NCI-H510A treated with DMSO at 0.1 percent for 48 hours (cell line): Measurements from ENCODE around the gene RBM44.
"Not testable (repeated sequence)": the region's sequence is repeated elsewhere in the genome, so short reads cannot be mapped to it uniquely, and the experiment has no call there.

Experiments used
- DNase-seq: peaks from one replicate; lab custom pipeline; 2025; lab: John Stamatoyannopoulos, UW

Gene RBM44

DNA sequence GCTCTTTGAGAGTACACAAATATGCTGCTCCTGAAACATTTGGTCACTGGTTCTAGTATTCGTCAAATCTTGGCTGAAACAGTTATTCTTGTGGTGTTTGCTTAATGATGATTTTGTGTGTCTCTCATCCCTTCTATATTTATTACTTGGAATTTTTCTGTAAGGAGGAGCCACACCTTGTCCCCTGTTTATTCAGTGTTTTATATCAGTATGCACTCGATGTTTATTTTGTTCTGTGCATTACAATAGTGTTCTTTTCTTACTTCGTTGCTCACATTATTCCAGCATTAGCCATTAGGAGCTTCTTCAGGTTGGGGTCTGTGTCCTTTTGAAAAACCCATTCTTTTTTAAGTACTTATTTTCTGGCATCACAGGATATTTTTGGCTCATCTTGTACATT is 55.7 kb downstream of the RBM44 start:
- DNase-seq: no peak

DNA sequence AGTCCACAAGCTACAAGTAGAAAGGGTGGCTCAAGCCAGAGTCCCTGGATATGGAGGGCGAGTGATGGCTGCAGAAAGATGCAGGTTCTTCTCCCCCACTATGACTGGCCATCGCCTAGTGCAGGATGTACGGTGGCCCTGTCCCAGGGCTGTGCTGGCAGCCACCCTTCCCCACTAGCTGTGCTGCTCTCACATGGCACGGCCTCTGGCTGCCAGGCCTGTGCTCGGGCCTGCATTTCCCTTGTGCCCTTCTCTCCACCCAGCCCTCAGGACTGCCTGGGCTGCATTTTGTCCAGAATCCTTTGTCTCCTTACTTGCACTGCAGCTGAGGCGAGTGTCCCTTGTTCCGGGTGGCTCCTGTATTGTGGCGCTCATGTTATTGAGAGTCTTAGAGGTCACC is 59.2 kb downstream of the RBM44 start:
- DNase-seq: no peak

DNA sequence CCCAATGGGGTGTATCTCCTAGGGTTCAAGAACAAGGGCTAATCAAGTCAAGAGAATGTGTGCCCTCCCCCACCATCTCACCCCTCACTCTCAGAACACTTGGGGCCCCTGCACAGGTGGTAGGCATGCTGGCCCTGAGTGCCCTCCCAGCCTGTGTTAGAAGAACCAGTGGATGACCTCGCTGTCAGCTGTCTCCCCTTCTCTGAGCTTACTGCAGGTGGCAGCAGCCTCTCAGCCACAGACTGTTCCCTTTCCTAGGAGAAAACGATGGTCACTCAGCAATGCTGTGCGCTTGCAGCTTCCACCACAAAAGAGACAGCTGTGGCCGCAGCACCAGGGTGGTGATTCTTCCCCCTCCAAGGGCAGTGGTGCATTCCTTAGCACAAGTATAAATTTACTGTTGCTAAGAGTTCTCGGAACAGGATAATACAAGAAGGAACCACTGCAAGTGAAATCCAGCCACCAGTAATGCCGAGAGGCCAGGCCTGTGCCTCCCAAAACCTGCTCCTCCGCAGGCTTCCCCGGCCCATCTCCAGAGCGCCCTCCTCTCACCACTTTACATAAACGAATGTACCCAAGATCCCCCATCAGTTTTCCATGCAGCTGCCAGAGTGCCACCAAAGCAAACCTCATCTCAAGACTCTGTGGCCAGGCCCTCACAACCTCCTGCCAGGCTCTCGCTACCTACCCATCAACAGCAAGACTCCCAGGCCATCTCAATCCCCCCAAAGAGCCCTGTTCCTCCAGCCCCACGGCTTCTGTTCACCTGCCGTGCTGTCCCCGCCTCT is 59.9 kb downstream of the RBM44 start:
- DNase-seq: peak; percentile 86

DNA sequence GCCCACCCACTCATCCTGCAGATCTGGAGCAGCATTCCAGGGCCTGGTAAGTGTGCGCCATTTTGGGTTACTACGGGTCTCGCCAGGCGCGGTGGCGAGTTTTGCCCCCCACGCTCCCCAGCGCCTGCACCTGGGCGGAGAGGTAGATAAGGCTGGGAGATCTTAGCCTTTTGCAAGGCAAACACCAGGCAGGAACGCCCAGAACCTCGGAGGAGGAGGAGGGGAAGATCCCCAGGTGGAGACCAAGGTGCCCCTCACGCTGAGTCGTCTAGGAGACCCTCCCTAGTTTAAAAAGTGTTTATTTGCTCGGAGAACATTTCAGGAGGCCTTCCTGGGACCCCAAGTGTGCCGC is 60.5 kb downstream of the RBM44 start:
- no peak for DNase-seq

DNA sequence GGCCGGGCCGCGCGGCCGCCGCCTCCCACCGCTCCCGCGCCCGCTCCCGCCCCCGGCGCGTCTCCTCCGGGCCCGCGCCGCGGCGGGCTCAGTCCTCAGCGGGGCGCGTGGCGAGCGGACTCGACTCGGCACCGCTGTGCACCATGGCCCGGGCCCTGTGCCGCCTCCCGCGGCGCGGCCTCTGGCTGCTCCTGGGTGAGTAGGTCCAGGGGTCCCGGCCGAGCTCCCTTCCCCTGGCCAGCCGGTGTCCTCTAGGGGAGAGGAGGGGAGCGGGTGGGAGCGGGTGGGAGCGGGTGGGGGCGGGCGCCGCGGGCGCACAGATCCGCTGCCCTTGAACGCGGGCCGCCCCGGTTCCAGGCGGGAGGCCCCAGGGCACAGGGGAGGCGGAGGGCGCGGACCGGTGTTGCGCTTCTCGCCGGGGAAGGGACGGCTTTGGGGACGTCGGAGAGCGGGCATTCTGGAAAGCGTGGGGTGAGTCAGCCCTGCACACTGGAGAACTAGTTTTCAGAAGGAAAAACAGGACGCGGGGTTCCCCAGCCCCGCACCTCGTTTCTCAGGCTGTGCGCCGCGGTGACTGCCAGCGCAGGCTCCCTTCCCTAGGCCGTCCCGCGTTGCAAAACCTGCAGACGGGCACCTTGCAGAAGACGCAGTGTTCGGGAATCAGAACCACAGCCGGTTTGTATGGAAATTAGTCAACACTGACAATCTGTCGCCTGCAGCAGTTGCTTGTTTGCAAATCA is 61.1 kb downstream of the RBM44 start, which contains the start of gene RAMP1:
RAMP1 (plus strand) TSS at position 91 of the 740 bp plus-strand sequence; CDS start at position 144, 53 bp downstream.
- no peak for DNase-seq

DNA sequence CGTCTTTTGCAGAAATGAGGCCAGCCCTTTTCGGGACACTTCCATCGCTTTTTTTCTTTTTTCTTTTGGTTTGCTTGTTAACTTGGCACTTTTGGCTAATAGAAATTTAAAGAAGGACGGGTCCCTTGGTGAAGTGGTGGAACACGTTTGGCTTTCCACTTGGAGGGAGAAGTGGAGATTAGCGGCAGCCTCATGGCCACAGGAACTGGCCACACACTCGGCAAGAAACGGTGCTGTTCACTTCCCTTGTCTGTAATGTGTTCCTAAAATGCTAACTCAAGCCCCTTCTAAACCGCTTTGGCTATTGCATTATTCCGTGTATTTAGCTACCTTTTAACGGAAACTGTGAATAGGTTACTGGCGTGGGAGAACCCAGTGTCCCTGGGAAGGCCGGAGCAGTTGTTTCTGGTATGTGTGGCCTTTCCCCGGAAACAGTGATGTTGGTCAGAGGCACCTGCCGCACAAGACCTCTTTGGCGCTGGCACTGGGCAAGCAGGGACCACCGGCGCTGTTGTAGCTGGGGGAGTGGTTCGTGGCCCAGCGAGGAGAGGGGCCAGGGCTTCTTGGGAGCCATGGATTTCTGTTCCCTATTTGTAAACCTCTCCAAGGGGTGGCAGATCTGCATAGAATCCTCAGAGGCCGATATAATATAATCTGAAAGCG is 61.8 kb downstream of the RBM44 start:
- DNase-seq: no peak

DNA sequence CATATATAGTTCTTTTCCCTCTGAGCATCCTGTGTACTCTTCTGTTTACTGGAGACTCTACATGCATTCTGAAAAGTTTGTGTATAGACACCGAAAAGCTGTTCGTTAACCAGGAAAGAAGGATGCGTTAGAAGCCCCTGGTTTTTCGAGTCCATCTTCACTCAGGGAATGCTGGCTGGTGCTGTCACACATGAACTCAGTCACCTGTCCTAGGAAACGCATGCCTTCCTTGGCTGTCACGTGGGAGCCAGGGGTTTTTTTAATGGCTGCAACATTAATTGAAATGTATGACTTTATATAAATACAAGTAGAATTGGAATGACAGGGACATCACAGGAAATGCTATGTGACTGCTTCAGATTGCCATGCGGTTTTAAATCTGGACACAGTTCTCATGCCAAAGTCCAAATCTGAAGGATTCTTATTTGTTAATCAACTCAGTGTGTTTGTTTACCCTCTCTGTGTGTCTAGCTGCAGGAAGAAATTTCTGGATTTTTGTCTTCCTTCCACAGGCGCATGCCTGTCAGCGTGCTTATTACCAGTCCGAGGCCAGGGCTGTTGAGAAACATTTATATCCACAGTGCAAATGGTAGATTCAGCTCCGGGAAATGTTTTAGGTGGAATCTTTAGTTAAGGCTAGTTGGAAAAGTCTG is 63.4 kb downstream of the RBM44 start:
- no peak for DNase-seq

DNA sequence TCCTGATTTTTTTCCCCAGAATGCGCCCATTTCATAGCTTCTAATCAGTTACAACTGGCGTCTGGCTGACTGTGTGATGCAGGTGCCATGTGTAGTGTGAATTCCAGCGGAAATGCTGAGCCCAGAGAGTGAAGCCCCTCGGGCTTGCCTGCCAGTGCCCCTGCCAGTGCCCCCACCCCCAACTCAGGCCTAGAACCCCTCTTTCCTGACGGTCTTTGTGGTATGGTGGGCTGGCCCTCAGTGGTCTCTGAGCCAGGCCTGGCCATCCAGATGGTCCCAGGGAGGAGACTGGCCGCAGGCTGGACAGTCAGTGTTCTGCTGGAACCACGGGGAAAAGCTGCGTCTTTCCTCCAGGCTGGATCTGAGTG is 63.9 kb downstream of the RBM44 start:
- DNase-seq: no peak

DNA sequence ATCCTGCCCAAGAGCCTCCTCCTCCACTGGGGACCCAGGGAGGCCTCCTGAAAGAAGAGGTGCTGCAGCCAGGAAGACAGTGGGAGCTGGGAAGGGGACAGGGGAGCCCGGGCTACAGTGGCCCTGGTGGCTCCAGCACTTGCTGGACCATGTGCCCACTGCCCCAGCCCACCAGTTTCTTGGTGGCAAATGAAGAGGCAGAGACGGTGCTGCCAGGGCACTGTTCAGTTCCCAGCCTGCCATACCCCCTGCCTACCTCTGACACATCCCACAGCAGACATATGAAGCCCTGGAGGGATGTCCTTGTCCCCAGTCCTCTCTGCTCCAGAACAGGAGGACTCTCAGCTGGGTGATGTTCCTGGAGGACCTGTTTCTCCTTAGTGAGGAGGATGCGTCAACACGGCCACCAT is 64.5 kb downstream of the RBM44 start:
- no peak for DNase-seq

DNA sequence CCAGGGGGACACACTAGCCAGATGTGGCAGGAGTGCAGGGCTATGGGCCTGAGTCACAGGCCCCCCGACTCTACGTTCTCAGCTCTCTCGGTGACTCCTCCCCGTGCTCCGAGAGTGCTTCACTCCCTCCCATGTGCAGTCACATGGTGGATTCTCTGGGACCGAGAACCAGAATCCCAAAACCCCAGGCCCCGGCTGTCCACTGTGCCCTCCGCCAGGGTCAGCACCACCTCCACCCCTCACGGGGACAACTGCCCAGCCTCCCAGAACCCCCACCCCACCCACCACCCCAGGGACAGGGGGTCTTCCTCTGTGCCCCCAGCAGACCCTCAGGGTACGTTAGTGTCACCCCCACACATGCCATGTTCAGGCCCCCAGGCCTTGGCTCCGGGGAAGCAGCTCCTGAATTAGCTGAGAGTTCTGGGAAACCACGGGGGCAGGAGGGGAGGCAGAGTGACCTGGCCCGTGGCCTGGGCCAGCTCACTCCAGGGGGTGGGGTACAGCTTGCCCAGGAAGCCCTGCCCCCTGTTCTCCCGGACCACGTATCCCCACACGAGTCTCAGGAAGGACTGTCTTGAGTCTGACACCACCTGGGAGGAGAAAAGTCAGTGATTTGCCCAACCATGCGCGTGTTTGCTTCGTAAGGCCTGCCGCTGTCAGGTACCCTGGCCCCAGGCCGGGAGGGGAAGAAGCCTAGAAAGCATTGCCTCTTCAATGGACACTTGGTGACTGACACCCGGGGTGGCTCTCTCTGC is 65.3 kb downstream of the RBM44 start:
- no peak for DNase-seq

DNA sequence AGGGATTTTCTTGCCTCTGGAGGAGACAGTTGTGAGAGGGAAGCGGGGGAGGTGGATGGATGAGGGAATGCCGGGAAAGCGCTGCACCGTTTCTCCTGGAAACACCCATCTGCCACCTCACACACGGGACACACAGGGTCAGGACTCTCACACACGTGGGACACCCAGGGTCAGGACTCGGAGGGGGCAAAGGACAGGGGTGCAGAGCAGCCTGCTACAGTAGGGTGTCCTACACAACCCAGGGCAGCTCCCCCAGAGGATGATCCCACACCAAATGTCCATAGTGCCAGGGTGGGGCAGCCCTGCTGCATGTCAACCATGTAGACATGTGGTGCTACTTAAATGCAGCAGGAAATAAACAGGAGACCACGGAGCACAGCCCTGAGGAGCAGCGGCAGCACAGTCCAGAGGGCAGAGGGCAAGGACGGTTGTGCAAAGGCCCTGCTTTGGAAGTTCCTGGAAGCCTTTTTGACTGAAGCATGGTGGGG is 65.9 kb downstream of the RBM44 start:
- no peak for DNase-seq

DNA sequence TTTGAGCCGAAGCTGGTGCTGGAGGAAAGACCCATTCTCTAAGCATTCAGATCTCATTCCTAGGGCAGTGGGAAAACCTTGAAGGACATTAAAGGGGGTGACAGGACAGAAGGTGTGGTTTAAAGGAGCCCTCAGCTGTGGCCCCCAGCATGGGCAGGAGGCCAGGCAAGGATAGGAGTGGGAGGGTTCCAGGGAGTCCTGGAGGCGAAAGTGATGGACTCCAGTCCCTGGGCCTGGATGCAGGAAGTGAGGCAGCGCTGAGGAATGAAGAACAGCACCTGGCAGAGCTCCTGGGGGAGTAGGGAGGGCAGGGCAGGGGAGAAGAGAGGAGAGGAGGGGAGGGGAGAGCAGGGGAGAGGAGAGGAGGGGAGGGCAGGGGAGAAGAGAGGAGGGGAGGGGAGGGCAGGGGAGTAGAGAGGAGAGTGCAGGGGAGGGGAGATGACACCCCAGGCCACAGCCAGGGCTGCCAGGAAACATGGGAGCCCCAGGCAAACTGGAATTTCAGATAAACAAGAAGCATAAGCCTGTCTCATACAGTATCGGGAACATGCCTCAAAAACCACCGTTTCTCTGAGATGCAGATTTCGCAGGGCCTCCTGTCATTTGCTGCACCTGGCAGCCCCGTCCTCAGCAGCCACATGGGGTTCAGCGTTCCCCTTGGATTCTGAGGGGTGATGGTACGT is 66.5 kb downstream of the RBM44 start:
- no peak for DNase-seq

DNA sequence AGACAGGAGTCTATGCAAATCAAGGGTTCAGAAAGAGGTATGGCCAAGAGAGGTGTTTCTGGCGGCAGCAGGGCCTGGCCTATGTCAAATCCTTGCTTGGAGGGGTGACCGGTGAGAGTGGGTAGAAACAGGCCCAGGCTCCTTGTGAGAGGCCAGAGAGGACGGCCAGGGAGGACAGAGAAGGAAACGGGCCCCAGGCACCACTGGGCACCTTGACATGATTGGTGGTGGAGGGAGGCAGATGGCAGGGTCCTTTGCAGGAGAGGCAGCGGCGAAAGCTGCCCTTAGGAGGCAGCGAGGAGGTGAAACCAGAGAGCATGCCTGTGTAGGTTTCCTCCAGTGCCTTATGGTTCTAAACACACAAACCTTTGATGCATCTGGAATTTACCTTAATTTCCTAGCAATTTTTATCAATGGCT is 67.1 kb downstream of the RBM44 start:
- DNase-seq: no peak

DNA sequence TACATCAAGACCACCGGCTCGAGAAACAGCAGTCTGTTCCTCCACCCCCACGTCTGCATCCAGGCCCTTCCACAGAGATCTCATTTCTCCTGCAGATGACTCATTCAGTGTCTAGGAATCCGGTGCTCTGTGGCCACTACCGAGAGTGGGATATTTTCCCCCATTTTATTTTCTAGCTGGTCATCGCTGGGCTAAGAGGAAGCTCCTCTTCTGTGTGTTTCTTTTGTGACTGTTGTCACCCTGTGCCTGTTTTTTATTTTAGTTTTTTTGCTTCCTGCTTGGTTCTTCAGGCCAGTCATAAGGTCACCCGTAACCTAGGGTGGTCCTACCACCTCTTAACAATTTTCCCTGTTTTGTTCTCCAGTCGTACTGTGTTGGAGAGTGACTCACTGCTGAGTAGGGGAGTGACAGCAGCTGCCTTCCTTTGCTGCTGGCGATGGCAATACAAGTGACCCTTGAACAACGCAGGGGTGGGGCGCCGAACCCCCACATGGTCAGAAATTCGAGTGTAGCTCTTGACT is 67.6 kb downstream of the RBM44 start:
- DNase-seq: no peak

DNA sequence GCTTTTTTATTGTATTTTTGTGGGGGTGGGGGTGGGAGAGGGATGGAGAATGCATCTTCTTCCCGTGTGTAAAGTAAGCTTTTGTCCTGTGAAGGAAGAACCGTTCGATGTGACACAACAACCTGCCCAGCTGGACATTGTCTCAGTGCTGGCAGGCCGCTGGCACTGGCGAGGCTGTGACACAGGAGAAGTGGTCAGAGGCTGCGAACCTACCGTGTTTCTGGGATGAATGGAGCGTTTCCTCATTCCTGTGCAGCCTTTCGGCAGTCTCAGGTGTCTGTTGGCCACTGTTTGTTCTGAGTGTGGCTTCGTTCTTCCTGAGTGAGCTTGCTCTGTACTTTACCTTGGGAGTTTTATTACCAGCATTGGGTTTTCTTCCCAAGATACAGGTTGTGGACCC is 68.9 kb downstream of the RBM44 start:
- no peak for DNase-seq

DNA sequence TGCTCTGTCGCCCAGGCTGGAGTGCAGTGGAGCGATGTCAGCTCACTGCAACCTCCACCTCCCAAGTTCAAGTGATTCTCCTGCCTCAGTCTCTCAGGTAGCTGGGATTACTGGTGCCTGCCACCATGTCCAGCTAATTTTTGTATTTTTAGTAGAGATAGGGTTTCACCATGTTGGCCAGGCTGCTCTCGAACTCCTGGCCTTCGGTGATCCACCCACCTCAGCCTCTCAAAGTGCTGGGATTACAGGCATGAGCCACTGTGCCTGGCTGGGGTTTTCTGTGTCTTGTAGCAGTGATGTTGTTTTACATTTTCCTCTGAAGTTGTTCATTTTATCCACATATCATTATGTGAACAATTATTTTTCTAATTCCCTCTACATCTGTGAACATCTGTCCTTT is 69.5 kb downstream of the RBM44 start:
- DNase-seq: not testable (repeated sequence)

DNA sequence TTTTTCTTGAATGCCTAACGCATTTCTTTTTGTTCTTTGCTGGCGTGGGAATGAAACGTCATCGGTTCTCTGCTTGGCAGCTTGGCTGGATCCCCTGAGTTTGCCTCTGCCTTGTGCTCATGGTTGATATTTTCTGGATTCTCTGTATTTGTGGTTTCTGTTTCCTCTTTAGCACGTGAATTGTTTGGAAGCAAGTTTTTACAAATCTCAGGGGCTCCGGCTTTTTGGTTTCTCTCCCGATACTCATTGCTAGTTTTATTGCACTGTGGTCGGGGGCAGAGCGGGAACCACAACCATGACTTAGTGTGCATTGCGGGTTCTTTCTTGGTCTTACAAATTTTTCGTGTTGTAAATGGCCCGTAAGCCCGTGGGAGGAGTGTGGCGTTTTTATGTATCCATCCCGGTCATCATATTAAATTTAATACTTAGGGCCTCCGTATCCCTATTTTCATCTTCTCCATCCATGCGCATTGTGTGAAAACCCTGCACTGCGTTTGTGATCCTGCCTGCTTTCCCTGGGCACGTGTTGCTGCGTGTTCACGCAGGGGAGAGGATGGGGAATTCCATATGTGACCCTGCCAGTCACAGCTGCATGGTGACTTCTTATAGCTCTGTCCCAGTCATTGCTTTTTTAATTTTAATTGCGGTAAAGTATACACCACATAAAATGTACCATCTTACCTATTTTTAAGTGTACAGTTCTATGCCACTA is 70.2 kb downstream of the RBM44 start:
- no peak for DNase-seq

DNA sequence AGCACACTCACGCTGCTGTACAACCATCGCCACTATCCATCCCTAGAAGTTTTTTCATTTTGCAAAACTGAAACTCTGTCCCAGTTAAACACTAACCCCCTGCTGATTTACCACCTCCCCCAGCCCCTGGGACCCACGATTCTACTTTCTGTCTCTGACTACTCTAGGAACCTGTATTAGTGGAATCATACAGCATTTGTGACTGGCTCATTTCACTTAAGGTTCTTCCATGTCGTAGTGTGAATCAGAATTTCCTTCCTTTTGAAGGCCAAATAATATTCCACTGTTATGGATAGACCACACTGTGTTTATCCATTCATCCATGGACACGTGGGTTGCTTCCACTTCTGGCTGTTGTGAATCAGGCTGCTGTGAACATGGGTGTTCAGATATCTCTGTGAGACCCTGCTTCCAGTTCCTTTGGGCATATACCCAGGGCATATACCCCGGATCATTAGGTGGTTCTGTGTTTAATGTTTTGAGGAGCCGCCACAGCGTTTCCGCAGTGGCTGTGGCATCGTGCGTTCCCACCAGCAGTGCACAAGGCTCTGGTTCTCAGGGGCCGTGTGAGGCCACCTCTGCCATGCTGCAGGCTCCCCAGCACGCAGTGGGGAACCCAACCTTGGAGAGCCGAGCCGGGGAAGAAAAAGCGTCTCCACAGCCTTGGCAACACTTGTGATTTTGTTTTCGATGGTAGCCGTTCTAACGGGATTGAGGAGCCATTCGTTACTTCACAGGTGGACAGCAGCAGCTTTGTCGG is 70.9 kb downstream of the RBM44 start:
- DNase-seq: no peak

DNA sequence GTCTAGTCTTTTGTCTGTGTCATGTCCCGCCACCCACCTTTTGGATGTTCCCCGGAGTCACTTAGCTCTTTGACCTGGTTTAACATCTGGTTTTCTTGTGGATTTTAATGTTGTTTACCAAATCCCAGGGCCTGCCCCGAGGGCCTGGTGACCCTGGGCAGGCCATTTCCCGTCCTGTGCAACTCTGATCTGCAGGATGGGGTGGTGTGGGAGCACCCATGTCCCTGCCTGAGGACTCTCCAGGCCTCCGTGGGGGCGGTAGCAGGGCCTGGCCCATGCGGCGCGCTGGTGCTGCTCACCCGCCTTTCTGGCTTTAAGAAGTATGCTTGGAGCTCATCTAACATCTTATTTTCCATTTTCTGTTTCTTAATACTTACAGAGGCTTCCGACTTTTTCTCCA is 71.5 kb downstream of the RBM44 start:
- DNase-seq: no peak
